Colon (tissue), 2 donors: Measurements from ENCODE around the gene B4GALT1.
"Not testable (repeated sequence)": the region's sequence is repeated elsewhere in the genome, so short reads cannot be mapped to it uniquely, and the experiment has no call there.

Experiments
- FAIRE-seq: peaks from 2 replicates; lab custom pipeline; 2012; peaks lifted over from hg19 to GRCh38; lab: Jason Lieb, UNC
- donor health status: control.
- donor health status: control.

The B4GALT1 gene

GRCh38 chr9:33184963-33185362, 17.8 kb upstream of the B4GALT1 start:
- no peak for FAIRE-seq

- no peak for FAIRE-seq
Observed at GRCh38 chr9:33182519-33182918, 15.4 kb upstream of the B4GALT1 start.

DNA sequence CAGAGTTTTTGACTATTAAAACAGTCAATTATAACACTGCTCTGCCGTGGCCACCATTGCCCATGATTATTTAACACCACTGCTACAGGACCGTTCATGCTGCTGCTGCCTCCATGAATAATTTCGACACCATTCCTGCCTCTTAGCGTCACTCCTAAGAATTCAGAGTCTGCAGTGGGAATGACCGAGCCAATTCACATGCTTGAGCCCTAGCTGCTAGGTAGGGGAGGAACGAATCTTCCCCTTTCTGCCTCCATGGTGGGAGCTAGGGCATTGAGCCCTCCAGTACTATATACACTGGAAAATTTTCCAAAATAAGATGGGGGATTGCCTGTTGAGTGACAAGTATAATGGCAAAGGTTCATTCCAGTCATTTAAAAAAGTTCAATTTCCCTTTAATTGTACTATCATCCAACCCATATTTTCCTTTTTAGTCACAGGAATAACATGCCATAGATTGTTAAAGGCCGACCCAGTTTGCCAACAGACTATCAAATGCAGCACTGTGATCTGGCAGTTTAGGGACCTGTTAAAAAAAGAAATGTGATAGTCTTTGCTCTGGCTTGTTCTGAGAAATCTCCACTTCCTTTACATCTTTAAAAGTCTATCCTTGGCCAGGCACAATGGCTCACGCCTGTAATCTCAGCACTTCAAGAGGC, 13.5 kb upstream of the B4GALT1 start:
- no peak for FAIRE-seq

DNA sequence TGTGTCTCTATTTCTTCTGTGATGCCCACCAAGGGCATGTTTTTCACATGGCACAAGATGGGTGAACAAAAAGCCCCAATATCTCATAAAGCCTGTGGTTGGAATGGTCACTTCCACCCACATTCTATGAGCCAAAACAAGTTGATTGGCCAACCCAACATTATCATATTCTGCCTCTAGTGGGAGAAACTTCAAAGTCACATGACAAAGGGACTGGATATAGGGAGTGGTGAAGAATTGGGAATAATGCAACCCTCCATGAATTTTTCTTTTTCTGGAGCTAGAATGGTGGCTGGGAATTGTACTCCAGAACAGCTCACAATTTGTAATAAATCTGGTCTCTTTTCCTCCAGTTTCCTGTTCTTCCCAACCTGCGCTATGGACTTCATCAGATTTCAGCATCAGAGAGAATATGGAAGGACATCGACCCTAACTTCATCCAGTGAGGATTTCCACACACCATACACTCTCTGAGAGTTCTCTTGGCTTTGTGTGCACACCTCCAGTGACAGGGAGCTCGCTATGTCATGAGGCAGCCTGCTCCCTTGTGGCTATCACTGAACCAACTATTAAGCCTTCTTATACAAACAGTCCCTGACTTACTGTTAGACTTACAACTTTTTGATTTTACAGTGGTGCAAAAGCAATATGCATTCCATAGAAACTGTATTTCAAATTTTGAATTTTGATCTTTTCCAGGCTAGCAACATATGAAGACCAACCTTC, 12.0 kb upstream of the B4GALT1 start:
- no peak for FAIRE-seq

GRCh38 chr9:33177639-33178038, 10.5 kb upstream of the B4GALT1 start:
- no peak for FAIRE-seq

- no peak for FAIRE-seq
Observed at GRCh38 chr9:33177086-33177485, 9.9 kb upstream of the B4GALT1 start.

DNA sequence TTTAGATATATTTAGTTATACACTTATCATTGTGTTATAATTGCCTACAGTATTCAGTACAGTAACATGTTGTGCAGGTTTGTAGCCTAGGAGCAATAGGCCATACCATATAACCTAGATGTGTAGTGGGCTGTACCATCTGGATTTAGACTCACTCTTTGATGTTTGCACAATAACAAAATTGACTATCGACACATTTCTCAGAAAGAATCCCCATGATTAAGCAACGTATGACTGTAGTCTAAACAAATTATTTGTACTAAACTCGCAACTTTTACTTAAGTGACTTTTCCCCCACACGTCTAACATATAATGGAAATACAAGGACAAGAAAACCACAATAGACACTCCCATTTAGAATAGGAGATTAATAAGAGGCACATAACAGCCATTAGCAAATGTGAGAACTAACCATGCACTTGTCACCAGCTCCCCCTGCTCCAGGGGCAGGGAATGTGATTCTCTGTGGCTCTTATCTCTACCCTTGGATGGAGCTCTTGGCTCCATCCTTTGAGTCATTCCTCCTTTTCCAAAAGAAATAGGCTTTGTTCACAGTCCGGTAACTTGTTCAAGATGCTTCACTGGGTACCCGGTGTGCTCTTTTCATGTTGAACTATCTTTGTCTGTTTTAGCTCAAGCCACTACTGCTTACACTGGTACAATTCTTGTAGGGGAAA, 8.7 kb upstream of the B4GALT1 start:
- no peak for FAIRE-seq

- FAIRE-seq, result no peak
Observed at GRCh38 chr9:33172256-33173238, 5.4 kb upstream of the B4GALT1 start.

DNA sequence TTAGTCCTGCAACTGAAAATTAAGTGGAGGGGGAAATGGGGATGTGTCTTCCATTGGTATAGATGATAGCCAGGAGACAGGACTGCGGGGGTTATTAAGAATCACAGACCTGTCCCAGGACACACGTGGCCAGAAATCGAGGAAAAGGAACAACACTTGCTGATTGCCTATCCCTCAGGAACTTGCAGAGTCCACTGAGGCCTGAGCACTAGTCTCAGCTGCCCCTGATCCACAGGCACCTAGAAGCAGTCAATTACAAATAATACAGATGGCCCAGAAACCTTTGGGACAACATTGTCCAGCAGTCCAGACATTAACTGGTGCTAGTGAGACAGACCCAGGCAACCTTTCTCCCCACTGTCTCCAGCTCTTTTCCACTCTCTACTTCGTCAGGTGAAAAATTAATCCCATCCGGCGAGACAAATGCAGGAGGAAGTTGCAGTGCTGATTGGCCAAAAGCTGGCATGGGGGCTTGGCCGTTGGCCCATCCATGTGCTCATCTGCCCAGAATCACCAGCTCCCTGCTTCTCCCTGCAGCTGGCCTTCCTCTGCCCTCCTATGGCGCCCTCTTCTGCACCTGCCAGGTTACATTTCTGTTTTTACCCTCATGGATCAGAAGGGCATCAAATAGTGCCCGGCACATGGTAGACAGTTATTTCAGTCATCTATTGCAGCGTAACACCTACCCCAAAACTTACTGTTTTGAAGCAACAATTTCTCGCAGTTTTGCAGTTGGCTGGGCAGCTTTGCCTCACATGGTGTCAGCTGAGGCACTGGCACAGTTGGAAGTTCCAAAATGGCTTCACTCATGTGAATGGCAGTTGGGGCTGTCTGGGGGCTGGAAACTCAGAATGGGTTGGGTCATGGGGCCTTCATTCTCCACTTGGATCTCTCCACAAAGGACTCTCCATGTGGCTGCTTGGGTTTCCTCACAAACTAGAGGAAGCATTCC, 3.6 kb upstream of the B4GALT1 start:
- FAIRE-seq, result no peak

DNA sequence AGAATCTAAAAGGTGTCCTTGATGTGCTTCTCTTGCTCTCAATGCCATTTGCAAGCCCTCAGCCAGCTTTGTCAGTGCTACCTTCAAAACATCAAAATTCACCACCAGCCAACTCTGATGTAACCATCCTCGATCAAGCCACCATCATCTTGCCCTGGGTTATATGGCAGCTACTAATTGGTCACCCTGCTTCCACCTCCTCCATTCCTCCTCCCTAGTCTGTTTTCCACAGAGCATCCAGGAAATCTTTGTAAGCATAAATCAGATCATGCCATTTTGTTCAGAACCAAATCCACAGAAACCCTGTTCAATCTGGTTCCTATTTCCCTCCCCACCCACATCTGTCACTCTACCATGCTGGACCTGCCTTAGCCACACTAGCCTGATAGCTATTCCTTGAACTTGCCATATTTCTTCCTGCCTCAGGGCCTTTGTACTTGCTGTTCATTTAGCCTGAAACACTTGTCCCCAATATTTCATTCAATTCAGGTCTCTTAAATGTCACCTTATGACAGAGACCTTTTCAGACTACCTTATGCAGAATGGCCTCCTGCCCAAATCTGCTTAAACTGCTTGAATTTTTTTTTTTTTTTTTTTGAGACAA, 1.9 kb upstream of the B4GALT1 start:
- no peak for FAIRE-seq

- no peak for FAIRE-seq
Observed at GRCh38 chr9:33167972-33168461, 881 bp upstream of the B4GALT1 start.

DNA sequence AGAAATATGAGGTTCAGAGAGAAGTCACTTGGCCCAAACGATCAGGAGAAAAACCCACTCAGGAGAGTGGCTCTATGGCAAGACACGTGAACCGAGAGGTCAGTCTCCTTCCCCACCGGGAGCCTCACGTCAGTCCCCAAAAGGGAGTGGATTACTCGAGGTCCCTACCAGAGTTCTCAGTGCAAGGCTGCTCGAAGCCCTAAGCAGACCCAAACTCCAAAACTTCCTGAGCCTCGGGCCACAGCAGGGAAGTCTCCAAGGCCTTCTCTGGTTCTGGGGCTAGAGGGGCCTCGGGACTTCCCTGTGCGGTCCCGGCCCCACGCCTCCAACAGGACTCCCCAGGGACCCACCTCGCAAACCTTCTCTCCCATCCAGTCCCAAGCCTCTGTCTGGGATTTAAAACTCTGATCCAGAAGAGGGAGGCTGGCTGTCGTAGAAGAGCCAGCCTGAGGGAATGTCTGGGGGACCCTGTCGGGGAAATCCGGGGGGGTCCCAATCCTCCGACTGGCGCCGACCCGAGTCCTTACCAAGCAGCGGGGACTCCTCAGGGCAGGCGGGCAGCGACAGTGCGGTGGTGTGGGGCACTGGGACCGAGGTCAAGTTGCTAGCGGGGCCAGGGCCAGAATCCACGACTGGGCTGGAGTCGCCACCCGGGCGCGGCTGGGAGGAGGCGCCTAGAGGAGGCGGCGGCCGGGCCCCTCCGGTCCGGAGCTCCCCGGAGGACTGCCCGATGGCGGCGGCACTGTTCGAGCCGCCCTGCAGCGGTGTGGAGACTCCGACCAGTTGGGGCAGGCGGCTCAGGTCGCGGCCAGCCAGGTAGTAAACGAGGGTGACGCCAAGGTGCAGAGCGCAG, 679 bp downstream of the B4GALT1 start:
- FAIRE-seq, result no peak

DNA sequence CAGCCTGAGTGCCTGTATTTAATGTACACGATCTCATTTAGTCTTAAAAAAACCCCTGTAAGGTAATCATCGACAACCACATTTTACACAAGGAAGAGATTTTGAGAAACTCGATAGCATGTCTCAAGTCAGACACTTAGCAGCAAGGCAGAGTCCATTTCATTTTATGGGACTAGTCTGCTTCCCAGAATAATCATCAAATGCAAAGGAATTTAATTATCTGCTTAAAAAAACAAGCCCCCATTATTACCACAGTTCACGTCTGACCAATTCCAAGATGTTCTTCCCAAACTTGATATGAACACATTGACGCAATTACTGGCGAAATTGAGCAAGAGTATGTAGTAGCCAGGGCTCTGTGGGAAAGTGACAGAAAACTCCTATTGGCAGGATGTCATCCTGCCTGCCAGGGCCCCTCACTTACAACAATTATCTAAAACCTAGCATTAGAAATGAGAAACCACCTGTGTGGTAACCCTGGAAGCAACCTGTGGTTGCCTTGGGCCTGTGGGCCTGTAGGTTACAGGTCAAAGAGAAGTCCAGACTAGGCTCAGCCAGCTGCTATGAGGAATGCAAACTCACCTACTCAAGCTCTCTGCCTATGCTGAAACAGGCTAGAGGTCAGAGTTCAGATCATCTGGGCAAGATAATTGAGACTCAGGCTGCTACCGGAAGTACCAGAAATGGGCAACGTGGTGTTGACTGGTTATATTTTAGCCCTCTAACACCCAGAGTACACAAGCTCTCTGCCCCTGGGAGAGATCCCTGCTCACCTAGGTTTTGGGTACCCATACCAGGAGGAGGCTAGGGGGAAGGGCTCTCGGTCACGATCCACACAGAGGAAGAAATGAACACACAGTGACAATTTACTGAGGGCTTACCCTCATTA, 1.6 kb downstream of the B4GALT1 start:
- no peak for FAIRE-seq

DNA sequence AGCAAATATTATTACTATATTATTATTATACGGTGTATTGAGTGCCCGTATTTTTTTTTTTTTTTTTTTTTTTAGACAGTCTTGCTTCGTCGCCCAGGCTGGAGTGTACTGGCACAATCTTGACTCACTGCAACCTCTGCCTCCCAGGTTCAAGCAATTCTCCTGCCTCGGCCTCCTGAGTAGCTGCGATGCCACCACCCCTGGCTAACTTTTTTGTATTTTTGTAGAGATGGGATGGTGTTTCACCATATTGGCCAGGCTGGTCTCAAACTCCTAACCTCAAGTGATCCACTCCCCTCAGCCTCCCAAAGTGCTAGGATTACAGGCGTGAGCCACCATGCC, 2.2 kb downstream of the B4GALT1 start:
- FAIRE-seq, result not testable (repeated sequence)

GRCh38 chr9:33164138-33164809, 2.9 kb downstream of the B4GALT1 start:
- FAIRE-seq, result no peak

- no peak for FAIRE-seq
Observed at GRCh38 chr9:33163433-33164137, 3.6 kb downstream of the B4GALT1 start.

- no peak for FAIRE-seq
Observed at GRCh38 chr9:33162721-33163311, 4.3 kb downstream of the B4GALT1 start.
